Glutamatergic neuron (in vitro differentiated cells): Measurements from ENCODE around the gene EPHA2. TPM values are rescaled to one million over a fixed set of nuclear protein-coding genes. Genes with fewer than 3 reads are reported as not detected.

Source experiments
- DNase-seq: peaks from one replicate; pipeline ENCODE4 v3.0.0; 2022
- H3K27ac Mint-ChIP-seq: one replicate; pipeline ENCODE4 v1.8.0; 2020; ENCODE audit warnings: mild to moderate bottlenecking, mixed read lengths, inconsistent platforms; ENCODE audit not compliant: unreplicated experiment
- H3K27me3 Mint-ChIP-seq: one replicate; pipeline ENCODE4 v1.8.0; 2020; ENCODE audit warnings: mild to moderate bottlenecking, moderate library complexity, mixed read lengths, inconsistent platforms; ENCODE audit not compliant: unreplicated experiment
- H3K36me3 Mint-ChIP-seq: one replicate; pipeline ENCODE4 v1.8.0; 2020; ENCODE audit warnings: mild to moderate bottlenecking, mixed read lengths, inconsistent platforms; ENCODE audit not compliant: unreplicated experiment
- H3K4me1 Mint-ChIP-seq: one replicate; pipeline ENCODE4 v1.8.0; 2020; ENCODE audit warnings: mild to moderate bottlenecking, low read depth, mixed read lengths, inconsistent platforms; ENCODE audit not compliant: unreplicated experiment
- H3K4me3 Mint-ChIP-seq: one replicate; pipeline ENCODE4 v1.8.0; 2020; ENCODE audit warnings: mild to moderate bottlenecking, mixed read lengths, inconsistent platforms; ENCODE audit not compliant: unreplicated experiment
- H3K9me3 Mint-ChIP-seq: one replicate; pipeline ENCODE4 v1.8.0; 2020; ENCODE audit warnings: mild to moderate bottlenecking, moderate library complexity, mixed read lengths, inconsistent platforms; ENCODE audit not compliant: unreplicated experiment
- total RNA-seq: library from RNA; stranded (reverse); fragmentation: NEBNext Ultra II Directional; extraction: Animal tissue kit (Norgen Biotek cat#: 25700); gene quantifications from one replicate; pipeline ENCODE4 v1.2.1, GENCODE V29; 2021; ENCODE audit not compliant: unreplicated experiment
- TF ChIP-seq, protein P1 (sequence below): fragments of 200-600 bp; sonication (generic); IDR thresholded peaks from one replicate; pipeline ENCODE4 v1.5.0; 2021; ENCODE audit not compliant: partially characterized antibody, unreplicated experiment

The EPHA2 gene
- total RNA-seq, 1 donor from 2014 or later = 0.29 TPM

DNA sequence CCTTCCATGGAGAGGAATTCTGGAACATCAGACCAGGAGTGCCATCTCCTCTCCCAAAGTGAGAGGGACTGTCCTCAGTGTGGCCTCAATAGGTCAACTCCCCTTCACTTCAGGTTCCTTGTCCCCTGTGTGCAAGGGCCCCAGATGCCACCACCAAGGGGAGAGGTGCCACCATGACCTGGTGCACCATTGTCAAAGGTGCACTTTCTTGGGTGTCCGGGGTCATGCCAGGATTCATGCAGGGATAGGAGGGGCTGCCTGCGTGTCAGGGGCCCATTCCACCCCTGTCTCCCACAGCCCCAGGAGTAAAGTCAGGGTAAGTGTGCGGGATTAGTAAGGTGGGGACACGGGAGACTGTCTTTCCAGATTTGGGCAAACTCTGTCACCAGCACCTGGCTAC lies 21.4 kb upstream of the EPHA2 start:
- H3K4me1 Mint-ChIP-seq = peaks cover 5% of the 10 kb centered on the region
- no peaks in the 10 kb centered on the region for H3K9me3 Mint-ChIP-seq
- H3K36me3 Mint-ChIP-seq = no peaks in the 10 kb centered on the region
- no peak overlapping the region for H3K27ac Mint-ChIP-seq
- DNase-seq = no peak
- H3K27me3 Mint-ChIP-seq = peaks cover 3% of the 10 kb centered on the region
- no peak overlapping the region for H3K4me3 Mint-ChIP-seq
- TF ChIP-seq, protein P1, sequence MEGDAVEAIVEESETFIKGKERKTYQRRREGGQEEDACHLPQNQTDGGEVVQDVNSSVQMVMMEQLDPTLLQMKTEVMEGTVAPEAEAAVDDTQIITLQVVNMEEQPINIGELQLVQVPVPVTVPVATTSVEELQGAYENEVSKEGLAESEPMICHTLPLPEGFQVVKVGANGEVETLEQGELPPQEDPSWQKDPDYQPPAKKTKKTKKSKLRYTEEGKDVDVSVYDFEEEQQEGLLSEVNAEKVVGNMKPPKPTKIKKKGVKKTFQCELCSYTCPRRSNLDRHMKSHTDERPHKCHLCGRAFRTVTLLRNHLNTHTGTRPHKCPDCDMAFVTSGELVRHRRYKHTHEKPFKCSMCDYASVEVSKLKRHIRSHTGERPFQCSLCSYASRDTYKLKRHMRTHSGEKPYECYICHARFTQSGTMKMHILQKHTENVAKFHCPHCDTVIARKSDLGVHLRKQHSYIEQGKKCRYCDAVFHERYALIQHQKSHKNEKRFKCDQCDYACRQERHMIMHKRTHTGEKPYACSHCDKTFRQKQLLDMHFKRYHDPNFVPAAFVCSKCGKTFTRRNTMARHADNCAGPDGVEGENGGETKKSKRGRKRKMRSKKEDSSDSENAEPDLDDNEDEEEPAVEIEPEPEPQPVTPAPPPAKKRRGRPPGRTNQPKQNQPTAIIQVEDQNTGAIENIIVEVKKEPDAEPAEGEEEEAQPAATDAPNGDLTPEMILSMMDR = no peak

DNA sequence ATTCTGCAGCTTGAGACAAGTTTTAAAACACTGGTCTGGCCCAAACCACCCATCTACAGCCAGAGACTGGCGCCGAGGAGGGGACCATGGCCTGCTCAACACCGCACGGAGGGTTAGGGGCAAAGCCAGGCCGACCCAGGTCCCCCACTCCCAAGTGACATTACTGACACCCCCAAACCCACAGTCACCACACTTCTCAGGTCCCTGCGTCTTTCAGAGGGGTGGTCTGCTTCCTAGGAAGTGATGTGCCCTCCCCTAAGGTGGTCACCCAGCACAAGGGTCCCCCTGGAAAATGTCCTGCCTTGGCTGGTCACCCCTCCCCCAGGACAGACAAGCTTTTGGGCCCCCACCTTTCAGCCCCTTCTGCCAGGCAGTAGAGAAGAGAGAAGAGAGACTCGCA lies 20.8 kb upstream of the EPHA2 start:
- H3K4me3 Mint-ChIP-seq = no peak overlapping the region
- TF ChIP-seq, protein P1 = no peak
- DNase-seq = no peak
- H3K27me3 Mint-ChIP-seq = peaks cover 3% of the 10 kb centered on the region
- H3K9me3 Mint-ChIP-seq = no peaks in the 10 kb centered on the region
- no peaks in the 10 kb centered on the region for H3K36me3 Mint-ChIP-seq
- peaks cover 5% of the 10 kb centered on the region for H3K4me1 Mint-ChIP-seq
- no peak overlapping the region for H3K27ac Mint-ChIP-seq

DNA sequence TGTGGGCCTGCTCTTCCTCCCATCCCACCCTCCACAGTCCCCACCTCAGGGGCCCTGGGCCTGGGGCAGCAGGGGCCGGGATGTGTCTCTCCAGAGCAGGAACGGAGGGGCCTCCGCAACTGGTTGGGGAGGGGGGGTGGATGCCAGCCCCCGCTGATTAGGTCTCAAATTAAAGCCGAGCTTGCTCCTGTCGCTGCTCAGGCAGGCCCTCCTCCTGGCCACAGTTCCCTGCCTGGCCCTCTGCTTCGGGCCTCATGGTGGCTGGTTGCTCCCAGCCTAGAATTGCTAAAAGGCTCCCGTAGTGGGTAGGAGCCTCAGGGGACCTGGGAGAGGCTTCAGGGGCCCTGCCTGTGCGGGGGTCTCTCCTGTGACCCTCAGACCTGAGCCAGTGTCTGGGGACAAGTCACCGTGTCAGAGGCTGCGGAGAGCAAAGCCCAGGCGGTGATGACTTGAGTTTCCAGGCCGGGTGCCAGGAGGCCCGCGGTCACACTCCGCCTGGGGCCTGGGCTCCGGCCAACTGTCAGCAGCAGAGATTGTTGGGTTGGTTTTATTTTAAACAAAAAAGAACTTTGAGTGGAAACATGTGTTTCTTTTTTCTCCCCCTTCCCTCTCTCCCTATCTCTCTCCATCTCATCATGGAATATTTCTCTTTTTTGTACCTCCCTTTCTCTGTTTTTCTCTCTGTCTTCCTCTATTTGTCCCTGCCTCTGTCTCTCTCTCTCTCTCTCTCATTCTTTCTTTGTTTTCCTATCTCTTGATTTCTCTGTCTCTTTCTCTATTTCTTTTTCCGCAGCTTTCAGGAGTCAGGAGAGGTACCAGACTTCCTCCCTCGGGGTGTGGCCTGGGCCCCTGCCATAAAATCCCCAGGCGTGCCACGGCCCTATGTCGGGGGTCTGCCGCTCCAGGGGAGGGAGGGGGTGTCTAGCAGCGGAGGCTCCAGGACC lies 20.0 kb upstream of the EPHA2 start:
- Mint-ChIP-seq H3K4me1 (peaks cover 5% of the 10 kb centered on the region), H3K27ac (peak overlapping the region; percentile 40), H3K36me3 (no peaks in the 10 kb centered on the region), H3K27me3 (peaks cover 3% of the 10 kb centered on the region), H3K4me3 (no peak overlapping the region), H3K9me3 (no peaks in the 10 kb centered on the region)
- no peak for DNase-seq
- TF ChIP-seq, protein P1 = no peak

DNA sequence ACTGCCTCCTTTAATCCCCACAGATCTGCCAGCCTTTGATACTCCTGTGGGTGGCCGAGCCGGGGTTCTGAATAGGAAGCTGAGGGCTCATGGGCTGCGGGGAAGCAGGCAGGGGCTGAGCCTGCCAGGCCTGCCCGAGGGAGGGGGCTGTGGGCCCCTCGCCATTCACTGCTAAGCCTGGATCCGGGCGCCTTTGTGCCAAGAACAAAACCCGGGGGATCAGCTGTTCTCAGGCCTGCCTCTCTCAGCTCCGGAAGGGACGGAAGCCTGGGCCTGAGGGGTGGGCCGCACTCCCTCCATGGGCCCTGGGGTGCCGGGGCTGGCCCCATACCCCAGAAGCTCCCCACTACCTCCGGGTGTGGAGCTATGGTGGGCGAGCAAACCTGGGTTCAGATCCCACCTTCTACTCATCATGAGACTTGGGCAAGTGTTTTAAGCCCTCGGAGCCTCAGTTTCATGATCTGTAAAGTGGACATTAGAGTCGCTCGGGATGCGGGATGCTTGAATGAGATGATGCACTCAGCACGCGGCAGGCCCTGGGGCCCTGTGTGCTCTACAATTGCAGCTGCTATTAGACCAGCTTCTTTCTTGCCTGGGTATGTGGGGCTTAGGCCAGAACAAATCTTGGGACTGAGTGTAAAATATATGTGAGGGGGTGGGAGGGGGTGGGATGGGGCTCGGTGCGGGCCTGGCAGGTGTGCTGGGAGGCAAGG lies 19.2 kb upstream of the EPHA2 start:
- Mint-ChIP-seq H3K27me3 (peaks cover 3% of the 10 kb centered on the region), H3K36me3 (no peaks in the 10 kb centered on the region), H3K4me3 (no peak overlapping the region), H3K4me1 (peaks cover 5% of the 10 kb centered on the region), H3K9me3 (no peaks in the 10 kb centered on the region), H3K27ac (no peak overlapping the region)
- TF ChIP-seq, protein P1 = no peak
- no peak for DNase-seq
